BLaER1 (cell line): ENCODE results near the gene CHST1.

ENCODE experiments used
- H3K27ac ChIP-seq: shearing (Covaris generic); formaldehyde crosslinking; 2 replicates; pipeline ENCODE4 v1.8.1; 2022
- H3K27me3 ChIP-seq: shearing (Covaris generic); formaldehyde crosslinking; 2 replicates; pipeline ENCODE4 v1.8.1; 2022
- H3K36me3 ChIP-seq: shearing (Covaris generic); formaldehyde crosslinking; 2 replicates; pipeline ENCODE4 v1.8.1; 2022
- H3K4me1 ChIP-seq: shearing (Covaris generic); formaldehyde crosslinking; 2 replicates; pipeline ENCODE4 v1.8.1; 2022
- H3K4me2 ChIP-seq: shearing (Covaris generic); formaldehyde crosslinking; 2 replicates; pipeline ENCODE4 v1.8.1; 2022
- H3K4me3 ChIP-seq: shearing (Covaris generic); formaldehyde crosslinking; 2 replicates; pipeline ENCODE4 v1.8.1; 2022
- H3K9ac ChIP-seq: shearing (Covaris generic); formaldehyde crosslinking; 2 replicates; pipeline ENCODE4 v1.8.1; 2022
- H3K9me3 ChIP-seq: shearing (Covaris generic); formaldehyde crosslinking; 2 replicates; pipeline ENCODE4 v1.8.1; 2022
- H4K20me1 ChIP-seq: shearing (Covaris generic); formaldehyde crosslinking; 2 replicates; pipeline ENCODE4 v1.8.1; 2022
- Cebpa-rat ChIP-seq: shearing (Covaris generic); IDR thresholded peaks from 2 replicates; pipeline ENCODE4 v1.8.1; 2022

The CHST1 gene

GRCh38 chr11:45653277-45653676 lies 12.1 kb downstream of the CHST1 start:
- TF ChIP-seq Cebpa-rat: no peak
- H3K36me3 ChIP-seq: no peaks in the 10 kb centered on the region
- no peak overlapping the region for H3K27ac ChIP-seq
- H3K27me3 ChIP-seq: peaks cover 3% of the 10 kb centered on the region; the same call in 1 of the 2 replicates
- H3K4me1 ChIP-seq: peaks cover under 1% of the 10 kb centered on the region
- peaks cover 5% of the 10 kb centered on the region for H3K9me3 ChIP-seq
- peaks cover 7% of the 10 kb centered on the region; the same call in 1 of the 2 replicates for H4K20me1 ChIP-seq
- no peak overlapping the region for H3K4me3 ChIP-seq
- H3K9ac ChIP-seq: no peak overlapping the region
- H3K4me2 ChIP-seq: no peak overlapping the region

DNA sequence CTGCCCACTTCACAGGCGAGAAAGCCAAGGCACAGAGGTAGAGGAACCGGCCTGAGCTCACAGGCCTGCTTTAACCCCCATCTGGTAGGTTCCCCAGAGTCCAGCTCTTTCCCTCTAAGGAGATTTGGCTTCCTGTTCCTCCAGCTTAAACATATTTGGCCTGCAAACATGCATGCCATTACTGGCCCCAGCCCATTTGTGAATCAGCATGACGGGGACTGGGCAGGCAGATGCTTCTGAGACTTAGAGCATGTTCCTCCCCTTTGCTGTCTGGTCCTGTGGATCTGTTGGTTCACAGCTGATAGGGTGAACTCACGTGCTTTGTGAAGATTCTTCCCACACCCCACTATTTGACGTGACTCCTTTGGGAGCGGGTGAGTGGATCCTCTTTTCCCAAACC lies 12.6 kb downstream of the CHST1 start:
- Histone ChIP-seq H3K27me3 (peaks cover 3% of the 10 kb centered on the region; the same call in 1 of the 2 replicates), H3K9me3 (peaks cover 5% of the 10 kb centered on the region), H3K36me3 (no peaks in the 10 kb centered on the region), H3K9ac (no peak overlapping the region), H3K27ac (no peak overlapping the region), H3K4me2 (no peak overlapping the region), H3K4me1 (no peaks in the 10 kb centered on the region), H4K20me1 (peaks cover 7% of the 10 kb centered on the region; the same call in 1 of the 2 replicates), H3K4me3 (no peak overlapping the region)
- no peak for TF ChIP-seq Cebpa-rat

DNA sequence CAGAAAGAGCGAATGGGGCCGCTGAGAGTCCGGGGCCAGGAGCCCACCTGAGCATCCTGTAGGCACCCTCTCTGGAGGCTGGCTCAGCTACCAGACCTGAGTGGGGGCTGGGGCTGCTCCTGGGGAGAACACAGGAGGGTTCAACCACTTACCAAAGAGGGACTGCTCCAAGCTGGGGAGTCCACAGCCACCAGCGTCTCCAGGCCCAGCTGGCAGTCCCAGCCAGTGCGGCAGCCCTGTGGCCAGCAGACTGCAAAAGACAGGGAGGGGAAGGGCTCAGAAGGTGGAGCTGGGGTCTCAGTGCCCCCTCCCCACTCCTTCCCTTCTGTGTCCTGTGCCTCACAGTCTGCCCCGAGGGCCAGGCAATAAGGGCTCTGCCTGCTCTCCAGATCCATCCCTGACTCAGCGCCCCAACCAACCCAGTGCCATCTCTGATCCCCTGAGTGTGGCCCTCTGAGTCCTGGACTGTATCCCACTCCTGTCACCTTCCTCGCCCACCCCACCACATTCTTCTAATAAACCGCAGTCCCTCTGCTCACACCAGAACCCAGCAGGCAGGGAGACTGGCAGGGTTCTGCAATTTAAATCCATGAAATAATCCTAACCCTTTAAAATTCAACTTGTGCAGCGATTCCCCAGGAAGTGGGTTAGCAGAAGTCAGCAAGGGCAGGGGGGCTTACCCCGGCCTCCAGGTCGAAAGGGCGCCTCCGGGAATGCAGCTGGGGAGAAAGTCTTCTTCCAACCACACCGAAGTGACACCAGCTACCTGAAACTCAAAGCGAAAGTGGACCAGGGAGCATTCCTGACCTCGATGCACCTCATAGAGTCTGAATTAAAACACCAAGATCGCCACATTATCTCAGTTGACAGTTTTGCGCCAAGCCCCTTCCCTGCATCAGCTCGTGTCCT lies 13.3 kb downstream of the CHST1 start:
- H3K4me3 ChIP-seq: no peak overlapping the region
- no peak overlapping the region for H3K4me2 ChIP-seq
- H3K4me1 ChIP-seq: no peaks in the 10 kb centered on the region
- peaks cover 7% of the 10 kb centered on the region; the same call in 1 of the 2 replicates for H4K20me1 ChIP-seq
- no peak overlapping the region for H3K9ac ChIP-seq
- TF ChIP-seq Cebpa-rat: no peak
- peaks cover 5% of the 10 kb centered on the region for H3K9me3 ChIP-seq
- H3K27me3 ChIP-seq: peaks cover 3% of the 10 kb centered on the region; the same call in 1 of the 2 replicates
- H3K27ac ChIP-seq: no peak overlapping the region
- no peaks in the 10 kb centered on the region for H3K36me3 ChIP-seq

GRCh38 chr11:45651156-45651555 lies 14.3 kb downstream of the CHST1 start:
- Histone ChIP-seq H3K4me3 (no peak overlapping the region), H3K9me3 (peaks cover 5% of the 10 kb centered on the region), H3K27me3 (no peaks in the 10 kb centered on the region), H3K27ac (no peak overlapping the region), H3K9ac (no peak overlapping the region), H4K20me1 (peaks cover 7% of the 10 kb centered on the region; the same call in 1 of the 2 replicates), H3K36me3 (no peaks in the 10 kb centered on the region), H3K4me1 (no peaks in the 10 kb centered on the region), H3K4me2 (no peak overlapping the region)
- no peak for TF ChIP-seq Cebpa-rat

- Histone ChIP-seq H4K20me1 (peaks cover 1% of the 10 kb centered on the region; the same call in 1 of the 2 replicates), H3K4me1 (no peaks in the 10 kb centered on the region), H3K4me3 (no peak overlapping the region), H3K9ac (no peak overlapping the region), H3K36me3 (no peaks in the 10 kb centered on the region), H3K27me3 (no peaks in the 10 kb centered on the region), H3K9me3 (peaks cover 5% of the 10 kb centered on the region), H3K27ac (no peak overlapping the region), H3K4me2 (no peak overlapping the region)
- TF ChIP-seq Cebpa-rat: no peak
Observed at GRCh38 chr11:45650166-45651095, 15.0 kb downstream of the CHST1 start.

DNA sequence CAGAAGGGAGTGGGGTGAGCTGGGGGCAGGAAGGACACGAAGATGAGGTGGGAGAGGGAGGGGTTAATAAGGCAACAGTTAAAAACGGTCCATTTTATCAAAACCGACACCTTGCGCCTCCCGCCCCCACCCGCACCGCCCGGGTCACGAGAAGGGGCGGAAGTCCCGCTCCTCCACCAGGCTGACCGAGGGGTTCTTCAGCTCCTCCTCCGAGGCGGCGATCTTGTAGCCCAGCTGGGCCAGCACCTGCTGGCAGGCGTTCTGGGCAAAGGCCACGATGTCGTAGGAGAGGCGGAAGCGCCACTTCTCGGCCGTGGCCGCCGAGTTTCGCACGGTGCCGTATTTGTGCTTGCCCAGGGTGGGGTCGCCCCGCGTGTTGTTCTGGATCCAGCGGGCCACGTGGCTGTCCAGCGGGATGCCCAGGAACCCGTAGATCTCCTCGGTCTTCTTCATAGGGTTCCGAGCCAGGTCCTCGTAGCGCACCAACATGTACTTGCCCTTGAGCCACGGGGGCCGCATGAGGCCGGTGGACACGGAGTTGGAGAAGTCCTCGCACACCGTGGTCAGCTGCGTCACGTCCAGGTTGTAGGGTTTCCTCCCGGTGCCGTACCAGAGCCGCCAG lies 15.8 kb downstream of the CHST1 start:
- Histone ChIP-seq H4K20me1 (no peaks in the 10 kb centered on the region), H3K27ac (no peak overlapping the region), H3K4me1 (no peaks in the 10 kb centered on the region), H3K4me3 (no peak overlapping the region), H3K36me3 (no peaks in the 10 kb centered on the region), H3K4me2 (no peak overlapping the region), H3K9ac (no peak overlapping the region), H3K27me3 (no peaks in the 10 kb centered on the region), H3K9me3 (peaks cover 5% of the 10 kb centered on the region)
- no peak for TF ChIP-seq Cebpa-rat

DNA sequence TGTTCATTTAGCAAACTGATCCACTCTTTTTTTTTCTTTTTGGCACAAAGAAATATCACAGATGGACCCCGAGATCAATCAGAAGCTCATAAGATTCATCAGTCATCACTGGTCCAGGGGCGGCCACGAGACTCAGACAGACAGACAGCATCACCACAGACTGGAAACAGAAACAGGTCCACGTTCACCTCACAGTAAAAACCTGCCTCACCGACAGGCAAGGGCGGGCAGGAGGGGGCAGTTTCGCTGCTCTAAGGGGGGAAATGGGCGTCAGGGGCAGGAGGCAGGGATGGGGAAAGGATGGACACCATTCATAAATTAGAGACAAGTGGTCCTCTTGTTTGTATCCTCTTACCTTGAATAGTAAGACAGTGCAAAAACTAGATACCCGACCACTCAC lies 16.5 kb downstream of the CHST1 start:
- no peaks in the 10 kb centered on the region for H3K27me3 ChIP-seq
- H3K4me2 ChIP-seq: no peak overlapping the region
- no peaks in the 10 kb centered on the region for H4K20me1 ChIP-seq
- no peak overlapping the region for H3K27ac ChIP-seq
- no peak for TF ChIP-seq Cebpa-rat
- no peaks in the 10 kb centered on the region for H3K4me1 ChIP-seq
- H3K36me3 ChIP-seq: no peaks in the 10 kb centered on the region
- H3K4me3 ChIP-seq: no peak overlapping the region
- H3K9me3 ChIP-seq: peaks cover 5% of the 10 kb centered on the region
- H3K9ac ChIP-seq: no peak overlapping the region

DNA sequence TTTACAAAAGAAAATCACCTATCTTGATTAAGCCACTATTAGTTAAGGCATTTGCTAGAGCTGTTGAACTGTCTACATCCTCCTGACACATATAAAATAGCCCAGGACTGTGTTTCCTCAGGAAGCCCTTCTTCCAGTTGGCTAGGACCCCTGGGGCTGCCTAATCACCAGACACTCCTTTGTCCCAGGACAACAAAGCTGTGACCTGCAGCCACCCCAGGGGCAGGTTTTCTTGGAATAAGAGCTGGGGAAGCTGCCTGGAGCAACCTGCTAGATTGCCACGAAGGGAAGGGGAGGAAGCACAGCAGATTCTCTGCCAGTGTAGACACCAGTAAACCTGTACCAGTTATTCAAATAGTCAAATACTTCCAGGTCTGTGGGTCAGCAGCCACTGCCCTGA lies 17.6 kb downstream of the CHST1 start:
- H3K4me2 ChIP-seq: no peak overlapping the region
- H3K4me1 ChIP-seq: no peaks in the 10 kb centered on the region
- H3K9ac ChIP-seq: no peak overlapping the region
- no peak overlapping the region for H3K27ac ChIP-seq
- no peak overlapping the region for H3K4me3 ChIP-seq
- TF ChIP-seq Cebpa-rat: no peak
- no peaks in the 10 kb centered on the region for H3K27me3 ChIP-seq
- H3K36me3 ChIP-seq: no peaks in the 10 kb centered on the region
- no peaks in the 10 kb centered on the region for H4K20me1 ChIP-seq
- H3K9me3 ChIP-seq: peaks cover 9% of the 10 kb centered on the region

DNA sequence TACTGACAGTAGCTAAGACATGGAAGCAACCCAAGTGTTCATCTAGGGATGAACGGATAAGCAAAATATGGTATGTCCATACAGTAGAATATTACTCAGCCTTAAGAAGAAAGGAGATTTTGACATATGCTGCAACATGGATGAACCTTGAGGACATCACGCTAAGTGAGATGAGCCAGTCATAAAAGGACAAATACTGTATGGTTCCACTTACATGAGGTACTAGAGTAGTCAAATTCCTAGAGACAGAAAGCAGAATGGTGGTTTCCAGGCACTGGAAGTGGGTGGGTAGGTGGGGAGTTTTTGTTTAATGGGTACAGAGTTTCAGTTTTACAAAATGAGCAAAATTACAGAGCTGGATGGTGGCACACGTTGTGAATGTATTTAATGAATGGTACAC lies 18.1 kb downstream of the CHST1 start:
- no peaks in the 10 kb centered on the region for H4K20me1 ChIP-seq
- no peak overlapping the region for H3K27ac ChIP-seq
- no peaks in the 10 kb centered on the region for H3K27me3 ChIP-seq
- no peak overlapping the region for H3K4me2 ChIP-seq
- H3K4me1 ChIP-seq: no peaks in the 10 kb centered on the region
- no peak overlapping the region for H3K9ac ChIP-seq
- H3K4me3 ChIP-seq: no peak overlapping the region
- peaks cover 9% of the 10 kb centered on the region for H3K9me3 ChIP-seq
- no peaks in the 10 kb centered on the region for H3K36me3 ChIP-seq
- TF ChIP-seq Cebpa-rat: no peak
